ENCODE results near the gene MRGPRX4.
"Not testable (repeated sequence)": the region's sequence is repeated elsewhere in the genome, so short reads cannot be mapped to it uniquely, and the experiment has no call there.

Gene MRGPRX4

GRCh38 chr11:18172666-18173065, at the start of gene MRGPRX4:
Gene MRGPRX4, plus strand, starts transcription at chr11:18172837. Its CDS starts 420 bp downstream, at chr11:18173257.
- DNase-seq (ENCODE audit: low read depth), result no peak

GRCh38 chr11:18131115-18131514, 41.5 kb upstream of the MRGPRX4 start:
- DNase-seq (ENCODE audit: low read depth), result not testable (repeated sequence)

- no peak for DNase-seq (ENCODE audit: low read depth)
Measured at GRCh38 chr11:18132341-18132740, 40.3 kb upstream of the MRGPRX4 start, which contains the start of gene MRGPRX3. Gene MRGPRX3, plus strand, starts transcription at chr11:18132571. Its CDS starts 4,632 bp downstream, at chr11:18137203.

GRCh38 chr11:18135308-18135707, 37.3 kb upstream of the MRGPRX4 start:
- DNase-seq (ENCODE audit: low read depth), result no peak

GRCh38 chr11:18137186-18137800, 35.3 kb upstream of the MRGPRX4 start:
- no peak for DNase-seq (ENCODE audit: low read depth)

- DNase-seq (ENCODE audit: low read depth), result no peak
Measured at GRCh38 chr11:18140145-18140544, 32.5 kb upstream of the MRGPRX4 start.

GRCh38 chr11:18144243-18144642, 28.4 kb upstream of the MRGPRX4 start:
- no peak for DNase-seq (ENCODE audit: low read depth)

GRCh38 chr11:18145025-18145424, 27.6 kb upstream of the MRGPRX4 start:
- no peak for DNase-seq (ENCODE audit: low read depth)

GRCh38 chr11:18145837-18146236, 26.8 kb upstream of the MRGPRX4 start:
- DNase-seq (ENCODE audit: low read depth), result no peak

- DNase-seq (ENCODE audit: low read depth), result no peak
Measured at GRCh38 chr11:18151581-18151980, 21.1 kb upstream of the MRGPRX4 start.

- no peak for DNase-seq (ENCODE audit: low read depth)
Measured at GRCh38 chr11:18168372-18168771, 4.3 kb upstream of the MRGPRX4 start.

- DNase-seq (ENCODE audit: low read depth), result no peak
Measured at GRCh38 chr11:18171377-18172000, 1.1 kb upstream of the MRGPRX4 start.

GRCh38 chr11:18173225-18173866, 709 bp downstream of the MRGPRX4 start:
- DNase-seq (ENCODE audit: low read depth), result no peak

- no peak for DNase-seq (ENCODE audit: low read depth)
Measured at GRCh38 chr11:18188796-18189195, 16.2 kb downstream of the MRGPRX4 start.

GRCh38 chr11:18189476-18190245, 17.0 kb downstream of the MRGPRX4 start:
- not testable (repeated sequence) for DNase-seq (ENCODE audit: low read depth)

GRCh38 chr11:18191376-18191775, 18.7 kb downstream of the MRGPRX4 start:
- DNase-seq (ENCODE audit: low read depth), result no peak

- DNase-seq (ENCODE audit: low read depth), result no peak
Measured at GRCh38 chr11:18193010-18193409, 20.4 kb downstream of the MRGPRX4 start.

- DNase-seq (ENCODE audit: low read depth), result no peak
Measured at GRCh38 chr11:18196532-18196931, 23.9 kb downstream of the MRGPRX4 start.

GRCh38 chr11:18197738-18198137, 25.1 kb downstream of the MRGPRX4 start:
- DNase-seq (ENCODE audit: low read depth), result not testable (repeated sequence)

- DNase-seq (ENCODE audit: low read depth), result no peak
Measured at GRCh38 chr11:18203723-18204122, 31.1 kb downstream of the MRGPRX4 start.

GRCh38 chr11:18204220-18204619, 31.6 kb downstream of the MRGPRX4 start:
- DNase-seq (ENCODE audit: low read depth), result no peak

- no peak for DNase-seq (ENCODE audit: low read depth)
Measured at GRCh38 chr11:18204771-18205170, 32.1 kb downstream of the MRGPRX4 start.

- DNase-seq (ENCODE audit: low read depth), result no peak
Measured at GRCh38 chr11:18209058-18209457, 36.4 kb downstream of the MRGPRX4 start.
